IPS-18c (cell line): ENCODE measurements around the gene ARHGAP24.

Source experiments
- H3K4me3 ChIP-seq: 2 replicates; pipeline ENCODE4 v1.7.0; 2013; ENCODE audit warnings: low read depth, mild to moderate bottlenecking, low read length, moderate library complexity; ENCODE audit not compliant: insufficient read depth
- H3K9me3 ChIP-seq: one replicate; pipeline ENCODE4 v1.6.1; 2013; ENCODE audit warnings: mild to moderate bottlenecking, low read length, moderate library complexity; ENCODE audit not compliant: control insufficient read depth, insufficient read depth

Gene ARHGAP24

GRCh38 chr4:85684676-85685075 lies 209.7 kb downstream of the ARHGAP24 start:
- H3K4me3 ChIP-seq: no peak overlapping the region
- no peaks in the 10 kb centered on the region for H3K9me3 ChIP-seq

GRCh38 chr4:85686398-85686797 lies 211.4 kb downstream of the ARHGAP24 start:
- H3K4me3 ChIP-seq: no peak overlapping the region
- no peaks in the 10 kb centered on the region for H3K9me3 ChIP-seq

- no peaks in the 10 kb centered on the region for H3K9me3 ChIP-seq
- H3K4me3 ChIP-seq: no peak overlapping the region
These were observed 213.2 kb downstream of the ARHGAP24 start for GRCh38 chr4:85688055-85688740.

GRCh38 chr4:85696661-85697060 lies 221.7 kb downstream of the ARHGAP24 start:
- no peak overlapping the region for H3K4me3 ChIP-seq
- H3K9me3 ChIP-seq: no peaks in the 10 kb centered on the region

- Histone ChIP-seq H3K4me3 (no peak overlapping the region), H3K9me3 (no peaks in the 10 kb centered on the region)
These were observed 222.9 kb downstream of the ARHGAP24 start for GRCh38 chr4:85697854-85698253.

- no peak overlapping the region for H3K4me3 ChIP-seq
- no peaks in the 10 kb centered on the region for H3K9me3 ChIP-seq
These were observed 225.4 kb downstream of the ARHGAP24 start for GRCh38 chr4:85700362-85700761.

GRCh38 chr4:85701861-85702321 lies 226.9 kb downstream of the ARHGAP24 start:
- no peak overlapping the region for H3K4me3 ChIP-seq
- no peaks in the 10 kb centered on the region for H3K9me3 ChIP-seq

- no peaks in the 10 kb centered on the region for H3K9me3 ChIP-seq
- H3K4me3 ChIP-seq: no peak overlapping the region
These were observed 228.1 kb downstream of the ARHGAP24 start for GRCh38 chr4:85703096-85703495.

GRCh38 chr4:85707611-85708010 lies 232.7 kb downstream of the ARHGAP24 start:
- no peak overlapping the region for H3K4me3 ChIP-seq
- no peaks in the 10 kb centered on the region for H3K9me3 ChIP-seq

- H3K9me3 ChIP-seq: no peaks in the 10 kb centered on the region
- no peak overlapping the region for H3K4me3 ChIP-seq
These were observed 233.5 kb downstream of the ARHGAP24 start for GRCh38 chr4:85708468-85708867.

- Histone ChIP-seq H3K4me3 (no peak overlapping the region), H3K9me3 (no peaks in the 10 kb centered on the region)
These were observed 238.1 kb downstream of the ARHGAP24 start for GRCh38 chr4:85713005-85713404.

GRCh38 chr4:85715991-85716737 lies 241.2 kb downstream of the ARHGAP24 start:
- H3K9me3 ChIP-seq: no peaks in the 10 kb centered on the region
- no peak overlapping the region for H3K4me3 ChIP-seq

- Histone ChIP-seq H3K4me3 (no peak overlapping the region), H3K9me3 (no peaks in the 10 kb centered on the region)
These were observed 242.4 kb downstream of the ARHGAP24 start for GRCh38 chr4:85717351-85717750.

GRCh38 chr4:85717847-85718246 lies 242.9 kb downstream of the ARHGAP24 start:
- Histone ChIP-seq H3K4me3 (no peak overlapping the region), H3K9me3 (no peaks in the 10 kb centered on the region)

- no peak overlapping the region for H3K4me3 ChIP-seq
- H3K9me3 ChIP-seq: no peaks in the 10 kb centered on the region
These were observed 245.8 kb downstream of the ARHGAP24 start for GRCh38 chr4:85720735-85721134.

GRCh38 chr4:85722401-85722800 lies 247.5 kb downstream of the ARHGAP24 start:
- Histone ChIP-seq H3K4me3 (no peak overlapping the region), H3K9me3 (no peaks in the 10 kb centered on the region)

- no peaks in the 10 kb centered on the region for H3K9me3 ChIP-seq
- no peak overlapping the region for H3K4me3 ChIP-seq
These were observed 247.9 kb downstream of the ARHGAP24 start for GRCh38 chr4:85722807-85723206.

- no peak overlapping the region for H3K4me3 ChIP-seq
- no peaks in the 10 kb centered on the region for H3K9me3 ChIP-seq
These were observed 250.0 kb downstream of the ARHGAP24 start for GRCh38 chr4:85724791-85725563.
